ENCODE data around the gene LEMD1.

LEMD1 gene

DNA sequence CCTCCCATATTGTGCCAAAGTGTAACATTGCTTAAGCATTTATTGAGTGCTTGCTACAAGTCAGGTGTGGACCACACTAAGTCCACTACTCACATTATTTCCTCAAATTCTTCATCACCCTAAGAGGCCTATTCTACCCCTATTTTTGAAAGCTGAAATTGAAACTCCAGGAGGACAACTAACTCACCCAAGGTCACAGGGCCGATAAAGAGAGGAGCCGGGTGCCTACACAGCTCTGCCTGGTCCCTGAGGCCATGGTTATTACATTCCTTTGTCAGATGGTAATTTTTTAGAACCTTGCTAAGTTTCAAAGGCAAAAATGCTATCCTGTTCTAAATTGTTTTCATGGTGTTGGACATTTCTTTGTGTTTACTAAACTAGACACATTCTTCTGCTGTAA lies 41.0 kb downstream of the LEMD1 start (continued):
- TF ChIP-seq, protein P1, sequence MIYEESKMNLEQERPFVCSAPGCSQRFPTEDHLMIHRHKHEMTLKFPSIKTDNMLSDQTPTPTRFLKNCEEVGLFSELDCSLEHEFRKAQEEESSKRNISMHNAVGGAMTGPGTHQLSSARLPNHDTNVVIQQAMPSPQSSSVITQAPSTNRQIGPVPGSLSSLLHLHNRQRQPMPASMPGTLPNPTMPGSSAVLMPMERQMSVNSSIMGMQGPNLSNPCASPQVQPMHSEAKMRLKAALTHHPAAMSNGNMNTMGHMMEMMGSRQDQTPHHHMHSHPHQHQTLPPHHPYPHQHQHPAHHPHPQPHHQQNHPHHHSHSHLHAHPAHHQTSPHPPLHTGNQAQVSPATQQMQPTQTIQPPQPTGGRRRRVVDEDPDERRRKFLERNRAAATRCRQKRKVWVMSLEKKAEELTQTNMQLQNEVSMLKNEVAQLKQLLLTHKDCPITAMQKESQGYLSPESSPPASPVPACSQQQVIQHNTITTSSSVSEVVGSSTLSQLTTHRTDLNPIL (CRISPR knock-in tag; IDR thresholded peaks at IDR 0.05; ENCODE audit: low read depth) = no peak
- TF ChIP-seq ZNF565 (CRISPR knock-in tag; conservative IDR thresholded peaks at IDR 0.05; ENCODE audit: low read depth) = no peak
- no peak for TF ChIP-seq TOX (CRISPR knock-in tag; IDR thresholded peaks at IDR 0.05; ENCODE audit: borderline replicate concordance)
- no peak for TF ChIP-seq ARNTL (CRISPR knock-in tag; IDR thresholded peaks at IDR 0.05; ENCODE audit: borderline replicate concordance, low read depth)
- TF ChIP-seq ZNF8 (CRISPR knock-in tag; IDR thresholded peaks at IDR 0.05) = no peak
- no peak for TF ChIP-seq BACH2 (CRISPR knock-in tag; IDR thresholded peaks at IDR 0.05; ENCODE audit: borderline replicate concordance)
- no peak for TF ChIP-seq CSDC2 (CRISPR knock-in tag; IDR thresholded peaks at IDR 0.05)
- TF ChIP-seq, protein P2, sequence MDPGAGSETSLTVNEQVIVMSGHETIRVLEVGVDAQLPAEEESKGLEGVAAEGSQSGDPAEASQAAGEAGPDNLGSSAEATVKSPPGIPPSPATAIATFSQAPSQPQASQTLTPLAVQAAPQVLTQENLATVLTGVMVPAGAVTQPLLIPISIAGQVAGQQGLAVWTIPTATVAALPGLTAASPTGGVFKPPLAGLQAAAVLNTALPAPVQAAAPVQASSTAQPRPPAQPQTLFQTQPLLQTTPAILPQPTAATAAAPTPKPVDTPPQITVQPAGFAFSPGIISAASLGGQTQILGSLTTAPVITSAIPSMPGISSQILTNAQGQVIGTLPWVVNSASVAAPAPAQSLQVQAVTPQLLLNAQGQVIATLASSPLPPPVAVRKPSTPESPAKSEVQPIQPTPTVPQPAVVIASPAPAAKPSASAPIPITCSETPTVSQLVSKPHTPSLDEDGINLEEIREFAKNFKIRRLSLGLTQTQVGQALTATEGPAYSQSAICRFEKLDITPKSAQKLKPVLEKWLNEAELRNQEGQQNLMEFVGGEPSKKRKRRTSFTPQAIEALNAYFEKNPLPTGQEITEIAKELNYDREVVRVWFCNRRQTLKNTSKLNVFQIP (CRISPR knock-in tag; IDR thresholded peaks at IDR 0.05; ENCODE audit: borderline replicate concordance, low read depth) = no peak

DNA sequence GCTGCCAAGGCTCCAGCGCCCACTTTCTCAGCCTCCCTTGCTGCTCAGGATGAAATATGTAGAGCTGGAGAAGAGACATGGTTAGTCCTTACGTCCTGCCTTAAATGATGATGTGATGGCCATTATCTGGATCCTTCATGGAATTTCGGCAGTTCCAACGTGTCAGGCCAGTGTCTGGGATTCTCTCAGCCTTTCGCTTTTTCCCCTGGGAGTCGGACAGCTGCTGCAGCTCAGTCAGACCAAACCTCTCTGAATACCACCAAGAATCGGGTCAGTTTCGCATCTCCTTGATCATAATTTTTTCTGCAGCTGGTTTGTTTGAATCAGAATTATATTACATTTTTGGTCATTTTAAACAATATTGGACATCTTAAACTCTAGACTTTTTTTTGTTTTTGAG lies 42.8 kb downstream of the LEMD1 start:
- ATAC-seq = no peak
- TF ChIP-seq RARB (CRISPR knock-in tag; IDR thresholded peaks at IDR 0.05) = no peak
- no peak for TF ChIP-seq ARNTL (CRISPR knock-in tag; IDR thresholded peaks at IDR 0.05; ENCODE audit: borderline replicate concordance, low read depth)
- TF ChIP-seq ZNF8 (CRISPR knock-in tag; IDR thresholded peaks at IDR 0.05) = no peak
- no peak for TF ChIP-seq TCF4 (CRISPR knock-in tag; IDR thresholded peaks at IDR 0.05; ENCODE audit: borderline replicate concordance)
- TF ChIP-seq, protein P3, sequence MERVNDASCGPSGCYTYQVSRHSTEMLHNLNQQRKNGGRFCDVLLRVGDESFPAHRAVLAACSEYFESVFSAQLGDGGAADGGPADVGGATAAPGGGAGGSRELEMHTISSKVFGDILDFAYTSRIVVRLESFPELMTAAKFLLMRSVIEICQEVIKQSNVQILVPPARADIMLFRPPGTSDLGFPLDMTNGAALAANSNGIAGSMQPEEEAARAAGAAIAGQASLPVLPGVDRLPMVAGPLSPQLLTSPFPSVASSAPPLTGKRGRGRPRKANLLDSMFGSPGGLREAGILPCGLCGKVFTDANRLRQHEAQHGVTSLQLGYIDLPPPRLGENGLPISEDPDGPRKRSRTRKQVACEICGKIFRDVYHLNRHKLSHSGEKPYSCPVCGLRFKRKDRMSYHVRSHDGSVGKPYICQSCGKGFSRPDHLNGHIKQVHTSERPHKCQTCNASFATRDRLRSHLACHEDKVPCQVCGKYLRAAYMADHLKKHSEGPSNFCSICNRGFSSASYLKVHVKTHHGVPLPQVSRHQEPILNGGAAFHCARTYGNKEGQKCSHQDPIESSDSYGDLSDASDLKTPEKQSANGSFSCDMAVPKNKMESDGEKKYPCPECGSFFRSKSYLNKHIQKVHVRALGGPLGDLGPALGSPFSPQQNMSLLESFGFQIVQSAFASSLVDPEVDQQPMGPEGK (CRISPR knock-in tag; IDR thresholded peaks at IDR 0.05; ENCODE audit: borderline replicate concordance) = no peak
- TF ChIP-seq ZFP30 (CRISPR knock-in tag; IDR thresholded peaks at IDR 0.05) = no peak
- TF ChIP-seq GLIS3 (CRISPR knock-in tag; IDR thresholded peaks at IDR 0.05) = no peak
- TF ChIP-seq, protein P4, sequence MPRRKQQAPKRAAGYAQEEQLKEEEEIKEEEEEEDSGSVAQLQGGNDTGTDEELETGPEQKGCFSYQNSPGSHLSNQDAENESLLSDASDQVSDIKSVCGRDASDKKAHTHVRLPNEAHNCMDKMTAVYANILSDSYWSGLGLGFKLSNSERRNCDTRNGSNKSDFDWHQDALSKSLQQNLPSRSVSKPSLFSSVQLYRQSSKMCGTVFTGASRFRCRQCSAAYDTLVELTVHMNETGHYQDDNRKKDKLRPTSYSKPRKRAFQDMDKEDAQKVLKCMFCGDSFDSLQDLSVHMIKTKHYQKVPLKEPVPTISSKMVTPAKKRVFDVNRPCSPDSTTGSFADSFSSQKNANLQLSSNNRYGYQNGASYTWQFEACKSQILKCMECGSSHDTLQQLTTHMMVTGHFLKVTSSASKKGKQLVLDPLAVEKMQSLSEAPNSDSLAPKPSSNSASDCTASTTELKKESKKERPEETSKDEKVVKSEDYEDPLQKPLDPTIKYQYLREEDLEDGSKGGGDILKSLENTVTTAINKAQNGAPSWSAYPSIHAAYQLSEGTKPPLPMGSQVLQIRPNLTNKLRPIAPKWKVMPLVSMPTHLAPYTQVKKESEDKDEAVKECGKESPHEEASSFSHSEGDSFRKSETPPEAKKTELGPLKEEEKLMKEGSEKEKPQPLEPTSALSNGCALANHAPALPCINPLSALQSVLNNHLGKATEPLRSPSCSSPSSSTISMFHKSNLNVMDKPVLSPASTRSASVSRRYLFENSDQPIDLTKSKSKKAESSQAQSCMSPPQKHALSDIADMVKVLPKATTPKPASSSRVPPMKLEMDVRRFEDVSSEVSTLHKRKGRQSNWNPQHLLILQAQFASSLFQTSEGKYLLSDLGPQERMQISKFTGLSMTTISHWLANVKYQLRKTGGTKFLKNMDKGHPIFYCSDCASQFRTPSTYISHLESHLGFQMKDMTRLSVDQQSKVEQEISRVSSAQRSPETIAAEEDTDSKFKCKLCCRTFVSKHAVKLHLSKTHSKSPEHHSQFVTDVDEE (CRISPR knock-in tag; IDR thresholded peaks at IDR 0.05) = no peak
- TF ChIP-seq ZFP3 (CRISPR knock-in tag; IDR thresholded peaks at IDR 0.05) = no peak
- TF ChIP-seq SNAI2 (CRISPR knock-in tag; IDR thresholded peaks at IDR 0.05) = no peak
- no peak for TF ChIP-seq BACH2 (CRISPR knock-in tag; IDR thresholded peaks at IDR 0.05; ENCODE audit: borderline replicate concordance)
- no peak for TF ChIP-seq ZNF565 (CRISPR knock-in tag; conservative IDR thresholded peaks at IDR 0.05; ENCODE audit: low read depth)
- no peak for TF ChIP-seq ESRRG (CRISPR knock-in tag; IDR thresholded peaks at IDR 0.05)
- no peak for TF ChIP-seq PPARA (CRISPR knock-in tag; IDR thresholded peaks at IDR 0.05; ENCODE audit: borderline replicate concordance)
- TF ChIP-seq ISL1 (CRISPR knock-in tag; IDR thresholded peaks at IDR 0.05) = no peak
- TF ChIP-seq TOX (CRISPR knock-in tag; IDR thresholded peaks at IDR 0.05; ENCODE audit: borderline replicate concordance) = no peak

DNA sequence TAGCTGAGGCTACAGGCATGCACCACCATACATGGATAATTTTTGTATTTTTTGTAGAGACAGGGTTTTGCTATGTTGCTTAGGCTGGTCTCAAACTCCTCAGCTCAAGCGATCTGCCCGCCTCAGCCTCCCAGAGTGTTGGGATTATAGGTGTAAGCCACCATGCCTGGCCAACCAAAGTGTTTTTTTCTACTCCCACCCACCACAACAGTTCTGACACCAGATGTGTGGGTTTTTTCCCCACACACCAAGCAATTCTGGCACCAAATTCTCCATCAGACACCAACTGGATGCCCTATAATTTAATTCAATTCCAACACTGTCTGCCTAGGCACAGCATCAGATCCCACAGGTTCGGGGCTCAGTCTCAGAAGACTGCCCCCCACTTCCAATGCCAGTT lies 44.5 kb downstream of the LEMD1 start:
- no peak for ATAC-seq
- TF ChIP-seq, protein P1 (CRISPR knock-in tag; IDR thresholded peaks at IDR 0.05; ENCODE audit: low read depth) = no peak
- TF ChIP-seq CSDC2 (CRISPR knock-in tag; IDR thresholded peaks at IDR 0.05) = no peak
- TF ChIP-seq ZNF565 (CRISPR knock-in tag; conservative IDR thresholded peaks at IDR 0.05; ENCODE audit: low read depth) = no peak
- no peak for TF ChIP-seq ISL1 (CRISPR knock-in tag; IDR thresholded peaks at IDR 0.05)
- no peak for TF ChIP-seq BACH2 (CRISPR knock-in tag; IDR thresholded peaks at IDR 0.05; ENCODE audit: borderline replicate concordance)
- TF ChIP-seq GLIS3 (CRISPR knock-in tag; IDR thresholded peaks at IDR 0.05) = no peak
- TF ChIP-seq ZFP3 (CRISPR knock-in tag; IDR thresholded peaks at IDR 0.05) = no peak
- TF ChIP-seq, protein P4 (CRISPR knock-in tag; IDR thresholded peaks at IDR 0.05) = no peak
- TF ChIP-seq, protein P3 (CRISPR knock-in tag; IDR thresholded peaks at IDR 0.05; ENCODE audit: borderline replicate concordance) = no peak
- no peak for TF ChIP-seq OSR1 (CRISPR knock-in tag; IDR thresholded peaks at IDR 0.05)
- no peak for TF ChIP-seq ZNF8 (CRISPR knock-in tag; IDR thresholded peaks at IDR 0.05)
- TF ChIP-seq TOX (CRISPR knock-in tag; IDR thresholded peaks at IDR 0.05; ENCODE audit: borderline replicate concordance) = no peak
- no peak for TF ChIP-seq ZFP30 (CRISPR knock-in tag; IDR thresholded peaks at IDR 0.05)
- no peak for TF ChIP-seq RARB (CRISPR knock-in tag; IDR thresholded peaks at IDR 0.05)
- TF ChIP-seq ZC3H10 (CRISPR knock-in tag; IDR thresholded peaks at IDR 0.05) = no peak
- no peak for TF ChIP-seq ESRRG (CRISPR knock-in tag; IDR thresholded peaks at IDR 0.05)
- TF ChIP-seq ZNF70 (CRISPR knock-in tag; IDR thresholded peaks at IDR 0.05) = no peak
- TF ChIP-seq SNAI2 (CRISPR knock-in tag; IDR thresholded peaks at IDR 0.05) = no peak

All from SK-N-SH treated with all-trans-retinoic acid at 6 μM for 48 hours (cell line).